ENCODE data around the gene MYBPH.

DNA sequence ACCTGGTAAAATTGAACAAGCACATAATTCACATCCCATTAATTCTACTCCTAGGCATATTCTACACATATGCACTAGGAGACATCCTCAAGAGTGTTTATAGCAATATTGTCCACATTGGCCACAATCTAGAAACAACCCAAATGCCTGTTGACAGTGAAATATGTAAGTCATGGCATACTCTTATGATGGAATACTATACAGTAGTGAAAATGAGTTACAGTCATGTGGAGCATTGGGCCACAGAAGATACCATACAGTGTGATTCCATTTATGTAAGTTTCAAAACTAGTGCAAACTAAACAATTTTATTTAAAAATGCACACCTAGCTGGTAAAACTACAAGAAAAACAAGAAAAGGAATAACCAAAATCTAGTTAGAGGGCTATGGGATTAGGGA, 34.7 kb upstream of the MYBPH start:
- TF ChIP-seq, protein P1, sequence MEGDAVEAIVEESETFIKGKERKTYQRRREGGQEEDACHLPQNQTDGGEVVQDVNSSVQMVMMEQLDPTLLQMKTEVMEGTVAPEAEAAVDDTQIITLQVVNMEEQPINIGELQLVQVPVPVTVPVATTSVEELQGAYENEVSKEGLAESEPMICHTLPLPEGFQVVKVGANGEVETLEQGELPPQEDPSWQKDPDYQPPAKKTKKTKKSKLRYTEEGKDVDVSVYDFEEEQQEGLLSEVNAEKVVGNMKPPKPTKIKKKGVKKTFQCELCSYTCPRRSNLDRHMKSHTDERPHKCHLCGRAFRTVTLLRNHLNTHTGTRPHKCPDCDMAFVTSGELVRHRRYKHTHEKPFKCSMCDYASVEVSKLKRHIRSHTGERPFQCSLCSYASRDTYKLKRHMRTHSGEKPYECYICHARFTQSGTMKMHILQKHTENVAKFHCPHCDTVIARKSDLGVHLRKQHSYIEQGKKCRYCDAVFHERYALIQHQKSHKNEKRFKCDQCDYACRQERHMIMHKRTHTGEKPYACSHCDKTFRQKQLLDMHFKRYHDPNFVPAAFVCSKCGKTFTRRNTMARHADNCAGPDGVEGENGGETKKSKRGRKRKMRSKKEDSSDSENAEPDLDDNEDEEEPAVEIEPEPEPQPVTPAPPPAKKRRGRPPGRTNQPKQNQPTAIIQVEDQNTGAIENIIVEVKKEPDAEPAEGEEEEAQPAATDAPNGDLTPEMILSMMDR (IDR thresholded peaks at IDR 0.05), result no peak
- TF ChIP-seq ZFX (IDR thresholded peaks at IDR 0.05; ENCODE audit: borderline replicate concordance), result no peak
